Suppressor macrophage treated with lipopolysaccharide for 1 hour (primary cell): Measurements from ENCODE around the gene CASP6.
A peak's percentile ranks its signal among the peaks of the same experiment; 100 is the strongest.
"Not testable (repeated sequence)": the region's sequence is repeated elsewhere in the genome, so short reads cannot be mapped to it uniquely, and the experiment has no call there.

ENCODE experiments used
- DNase-seq, 3 donors: peaks; one replicate each; pipeline ENCODE4 v3.0.0-alpha.2; 2020 to 2022

Gene CASP6

DNA sequence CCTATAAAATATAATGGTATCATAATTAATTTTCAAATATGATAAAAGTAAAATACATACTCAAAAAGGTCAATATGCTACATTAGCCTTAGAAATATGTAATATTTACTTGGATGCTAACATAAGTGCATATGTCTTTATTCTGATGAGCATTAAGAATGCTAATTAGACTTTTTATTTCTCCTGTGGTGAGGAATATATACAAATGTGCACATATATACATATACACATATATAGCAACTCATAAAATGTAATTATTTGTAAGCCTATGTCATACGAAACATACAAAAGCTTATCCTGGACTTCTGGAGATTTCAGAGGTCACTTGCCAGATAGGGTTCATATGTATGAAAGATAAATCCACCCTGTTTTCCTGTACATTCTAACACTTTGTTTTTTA is 15.5 kb upstream of the CASP6 start:
- DNase-seq, result no peak

DNA sequence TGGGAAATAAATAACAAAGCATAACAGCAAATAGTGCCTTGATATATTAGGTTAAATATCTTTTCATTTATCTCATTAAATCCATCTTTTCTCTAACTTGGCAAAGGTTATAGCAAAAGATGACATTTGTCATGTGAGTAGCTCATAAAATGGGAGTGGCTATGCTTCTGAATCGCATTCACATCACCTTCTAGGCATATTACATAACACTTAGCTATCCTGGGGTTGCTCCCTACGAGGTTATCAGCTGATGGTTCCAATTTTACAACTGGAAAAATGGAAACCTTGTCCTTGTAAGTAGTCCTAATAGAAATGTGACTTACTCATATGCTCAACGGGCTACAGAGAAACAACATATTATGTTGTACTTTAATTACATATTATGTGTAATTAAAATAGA is 10.3 kb upstream of the CASP6 start:
- no peak for DNase-seq

DNA sequence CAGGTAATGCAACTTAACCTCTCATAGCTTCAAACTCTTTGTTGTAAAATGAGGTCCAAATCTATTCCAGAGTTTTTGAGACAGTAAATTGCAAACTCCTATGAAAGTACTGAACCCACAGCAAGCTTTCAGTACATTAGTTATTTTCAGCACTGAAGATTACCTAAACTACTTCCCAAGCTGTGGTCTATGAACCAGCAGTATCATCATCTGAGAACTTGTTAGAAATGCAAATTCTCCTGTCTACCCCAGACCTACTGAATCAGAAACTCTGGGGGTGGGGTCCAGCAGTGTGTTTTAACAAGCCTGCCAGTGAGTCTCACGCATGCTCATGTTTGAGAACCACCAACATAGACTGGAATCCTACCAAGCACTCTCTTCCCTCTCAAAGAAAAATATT is 5.7 kb upstream of the CASP6 start:
- DNase-seq, result no peak

DNA sequence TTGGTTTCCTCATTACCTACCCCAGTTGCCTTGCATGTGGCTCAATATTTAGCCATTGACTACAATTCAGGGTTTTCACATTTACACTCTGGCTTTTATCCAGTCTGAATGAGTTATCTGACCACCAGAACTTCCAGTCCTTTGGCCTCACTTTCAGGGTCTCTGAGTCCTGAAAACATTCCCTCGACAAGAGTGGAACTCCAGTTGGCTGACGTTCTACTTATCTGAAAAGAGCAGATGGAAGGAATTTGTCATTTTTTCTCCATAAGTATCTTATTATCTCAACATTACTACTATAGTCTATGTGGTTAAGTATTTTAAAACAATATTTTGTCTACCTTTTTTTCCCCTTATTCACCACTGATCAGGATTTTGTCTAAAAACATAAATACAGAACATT is 5.2 kb upstream of the CASP6 start:
- no peak for DNase-seq

DNA sequence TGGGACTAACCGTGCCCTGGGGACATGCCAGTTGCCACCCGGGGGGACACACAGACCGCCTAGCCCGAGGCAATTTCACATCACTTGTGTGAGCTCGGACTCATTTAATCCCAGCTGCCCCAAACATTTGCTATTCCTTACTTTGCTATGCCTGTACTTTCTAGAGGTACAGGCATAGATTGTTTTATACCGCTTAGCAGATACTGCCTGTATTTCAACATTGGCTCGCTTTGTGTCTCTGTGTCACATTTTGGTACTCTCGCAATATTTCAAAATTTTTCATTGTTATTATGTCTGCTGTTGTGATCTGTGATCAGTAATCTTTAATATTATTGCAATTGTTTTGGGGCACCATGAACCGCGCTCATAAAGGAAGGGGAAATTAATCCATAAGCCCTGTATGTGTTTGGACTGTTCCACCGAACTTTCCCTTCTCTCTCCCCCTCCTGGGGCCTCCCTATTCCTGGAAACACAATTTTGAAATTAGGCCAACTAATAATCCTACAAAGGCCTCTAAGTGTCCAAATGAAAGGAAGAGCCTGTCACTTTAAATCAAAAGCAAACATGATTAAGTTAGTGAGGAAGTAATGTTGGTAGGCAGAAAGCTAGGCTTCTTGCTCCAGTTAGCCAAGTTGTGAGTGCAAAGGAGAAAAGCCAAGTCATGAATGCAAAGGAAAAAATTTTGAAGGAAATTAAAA is 568 bp upstream of the CASP6 start:
- DNase-seq, result peak; percentile 20 to 56 (median 29)

DNA sequence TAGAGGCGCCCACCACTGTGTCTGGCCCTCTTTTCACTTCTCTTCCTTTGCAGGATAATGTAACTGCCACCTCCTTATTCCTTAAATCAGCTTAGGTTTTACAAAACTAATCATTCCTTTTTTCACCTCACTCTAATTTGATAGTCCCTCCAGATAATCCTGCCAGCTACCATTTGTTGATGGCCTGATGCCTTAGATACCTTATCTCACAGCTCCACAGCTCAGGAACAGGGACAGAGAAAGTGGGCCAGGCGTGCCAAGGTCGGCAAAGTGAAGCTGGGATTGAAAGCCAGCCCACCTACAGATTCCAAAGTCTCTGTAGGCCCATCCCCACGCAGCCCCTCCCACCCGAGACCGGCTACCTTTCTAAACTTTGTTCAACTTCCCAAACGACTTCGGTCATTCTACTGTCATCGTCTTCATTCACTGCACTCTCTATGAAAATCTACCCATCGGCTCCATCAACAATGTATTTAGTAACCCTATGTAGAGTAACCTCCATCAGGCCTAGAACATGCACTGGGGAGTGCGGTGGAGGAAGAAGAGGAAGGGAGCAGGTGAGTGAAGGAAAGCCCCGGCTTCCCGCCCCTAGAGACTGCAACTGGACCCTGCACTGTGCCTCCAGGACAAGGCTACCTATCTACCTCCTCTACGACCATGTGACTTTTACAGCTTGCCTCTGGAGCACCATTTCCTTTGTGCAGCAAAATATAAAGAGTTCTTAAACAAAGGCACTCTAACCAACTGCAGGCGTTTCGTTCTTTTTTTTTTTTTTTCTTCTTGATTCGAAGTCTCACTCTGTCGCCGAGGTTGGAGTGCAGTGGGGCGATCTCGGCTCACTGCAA is 1.5 kb downstream of the CASP6 start:
- DNase-seq, result no peak

DNA sequence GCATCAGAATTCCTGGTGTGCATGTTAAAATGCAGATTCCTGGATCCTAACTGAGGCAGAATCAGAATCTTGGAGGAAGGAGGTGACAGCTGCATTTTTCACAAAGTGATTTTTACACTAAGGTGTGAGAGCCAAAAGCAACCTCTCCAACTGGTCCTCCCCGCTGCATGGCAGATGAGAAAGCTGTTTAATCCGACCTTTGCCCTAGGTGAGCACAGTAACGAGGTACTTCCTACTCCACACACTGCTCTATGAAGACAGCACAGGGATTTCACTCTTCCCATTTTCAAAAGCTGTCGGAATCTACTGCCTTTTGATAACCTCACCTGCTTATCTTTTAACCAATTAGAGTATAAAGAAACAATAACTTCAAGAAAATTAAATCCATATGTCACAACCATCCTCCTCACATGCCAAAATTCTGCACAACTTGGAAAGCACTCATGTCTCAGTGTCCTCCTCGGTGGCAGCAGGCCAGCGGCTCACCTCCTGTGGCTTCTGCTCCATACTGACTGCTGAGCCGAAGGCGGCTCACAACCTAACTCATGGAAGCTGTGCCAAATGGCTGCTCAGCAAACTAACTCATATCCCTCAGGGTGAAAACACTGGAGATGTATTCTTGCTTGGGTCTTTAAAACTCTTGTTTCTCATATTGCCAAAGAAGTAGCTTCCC is 3.6 kb downstream of the CASP6 start:
- no peak for DNase-seq

DNA sequence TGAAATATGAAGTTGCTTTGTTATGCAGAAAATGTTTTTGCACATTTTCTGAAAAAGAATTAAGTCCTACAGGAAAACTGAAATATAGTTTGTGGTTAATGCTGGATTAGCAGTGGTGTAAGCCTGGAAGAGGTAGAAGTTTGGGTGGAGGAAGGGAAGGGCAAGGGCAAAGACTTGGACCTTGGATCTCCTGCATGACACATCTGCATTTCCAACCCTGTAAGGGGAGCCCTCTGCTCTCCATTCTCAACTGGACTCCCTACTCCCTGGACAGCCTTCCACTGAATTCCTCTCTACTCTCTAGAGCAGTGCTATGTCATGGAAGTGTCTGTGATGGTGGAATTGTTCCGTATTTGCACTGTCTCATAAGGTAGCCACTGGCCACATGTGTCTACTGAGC is 4.6 kb downstream of the CASP6 start:
- no peak for DNase-seq

DNA sequence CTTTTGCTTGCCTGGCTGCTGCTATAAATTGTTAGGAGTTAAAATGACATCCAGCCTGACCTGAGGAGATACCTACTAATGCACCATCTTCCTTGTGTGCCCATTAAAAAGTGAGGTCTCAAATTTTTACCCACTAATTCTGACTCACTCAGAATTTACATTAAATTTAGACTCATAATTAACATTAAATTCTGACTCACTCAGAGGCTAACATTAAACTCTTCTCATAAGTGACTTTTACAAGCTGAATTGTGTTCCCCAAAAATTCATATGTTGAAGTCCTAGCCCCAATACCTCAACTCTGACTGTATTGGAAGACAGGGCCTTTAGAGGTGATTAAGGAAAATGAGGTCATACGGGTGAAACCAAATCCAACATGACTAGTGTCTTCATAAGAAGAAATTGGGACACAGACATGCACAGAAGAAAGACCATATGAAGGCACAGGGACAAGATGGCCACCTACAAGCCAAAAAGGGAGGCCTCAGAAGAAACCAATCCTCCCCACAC is 11.8 kb downstream of the CASP6 start:
- no peak for DNase-seq

DNA sequence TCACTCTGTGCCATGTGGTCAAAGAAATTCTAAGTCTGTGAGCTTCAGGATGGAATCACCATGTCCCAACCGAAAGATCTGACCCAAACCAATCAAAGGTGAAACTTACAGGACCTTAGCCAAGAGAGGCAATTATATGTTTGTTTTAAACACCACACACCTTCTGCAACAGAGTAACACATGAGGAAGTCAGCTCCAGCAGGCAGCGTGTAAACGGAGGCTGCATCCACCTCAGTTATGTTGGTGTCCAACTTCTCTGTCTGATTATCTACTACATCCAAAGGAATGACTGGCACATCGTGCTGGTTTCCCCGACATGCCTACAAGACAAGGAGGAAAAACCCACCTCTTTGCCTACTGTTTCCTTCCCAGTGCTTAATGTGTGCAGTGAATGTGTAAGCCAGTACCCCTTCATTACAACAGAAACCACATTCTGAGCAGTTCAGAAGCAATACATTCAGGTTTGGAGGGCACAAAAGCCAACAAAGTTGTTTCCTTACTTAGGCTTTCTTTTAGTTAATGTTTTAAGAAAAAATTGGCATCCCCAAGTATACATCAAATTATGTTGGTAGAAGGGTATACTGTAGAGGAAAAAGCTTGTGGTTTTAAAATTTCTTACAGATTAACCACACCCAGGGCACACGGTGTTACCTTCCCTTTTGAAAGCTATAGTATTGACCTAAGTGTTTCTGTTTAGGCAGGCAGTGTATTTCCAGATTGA is 12.4 kb downstream of the CASP6 start:
- DNase-seq, result no peak

DNA sequence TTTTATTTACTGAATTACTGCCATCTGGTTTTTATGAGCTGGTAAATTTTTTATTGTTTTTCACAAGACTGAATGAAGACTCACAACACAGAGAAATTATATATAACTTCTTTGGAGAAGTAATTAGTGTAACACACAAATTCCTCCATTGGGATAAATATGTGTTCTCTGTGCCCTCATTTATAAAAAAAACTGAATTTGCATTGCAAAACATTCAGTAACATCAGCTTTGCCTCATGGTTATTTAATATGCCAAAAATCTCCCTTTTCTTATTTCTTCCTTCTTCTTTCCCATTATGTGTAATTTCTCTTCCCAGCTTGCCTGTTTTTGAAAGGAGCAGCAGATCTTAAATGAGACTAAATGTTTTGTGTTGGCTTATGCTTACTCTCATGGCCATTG is 18.5 kb downstream of the CASP6 start:
- no peak for DNase-seq

DNA sequence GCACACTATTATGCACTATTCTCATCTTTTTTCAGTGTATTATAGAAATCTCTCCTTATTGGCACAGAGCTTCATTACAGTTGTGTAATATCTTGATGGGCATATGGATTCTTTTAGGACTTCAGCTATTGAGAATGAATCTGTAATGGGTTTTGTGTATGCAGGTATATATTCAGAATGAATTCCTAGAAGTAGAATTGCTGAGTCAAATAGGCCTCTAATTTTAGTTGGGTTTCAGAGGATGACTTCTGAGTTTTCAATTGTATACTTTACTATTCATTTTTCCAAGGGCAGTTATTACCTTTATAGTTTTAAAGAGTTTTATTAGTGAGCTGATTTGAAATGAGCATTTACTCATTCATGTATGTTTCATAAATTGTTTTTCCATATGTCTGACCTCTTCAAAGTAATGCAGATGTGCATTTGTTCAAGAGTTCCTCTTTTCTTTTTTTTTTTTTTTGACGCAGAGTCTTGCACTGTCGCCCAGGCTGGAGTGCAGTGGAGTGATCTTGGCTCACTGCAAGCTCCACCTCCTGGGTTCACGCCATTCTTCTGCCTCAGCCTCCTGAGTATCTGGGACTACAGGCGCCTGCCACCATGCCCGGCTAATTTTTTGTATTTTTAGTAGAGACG is 19.5 kb downstream of the CASP6 start:
- DNase-seq, result no peak

DNA sequence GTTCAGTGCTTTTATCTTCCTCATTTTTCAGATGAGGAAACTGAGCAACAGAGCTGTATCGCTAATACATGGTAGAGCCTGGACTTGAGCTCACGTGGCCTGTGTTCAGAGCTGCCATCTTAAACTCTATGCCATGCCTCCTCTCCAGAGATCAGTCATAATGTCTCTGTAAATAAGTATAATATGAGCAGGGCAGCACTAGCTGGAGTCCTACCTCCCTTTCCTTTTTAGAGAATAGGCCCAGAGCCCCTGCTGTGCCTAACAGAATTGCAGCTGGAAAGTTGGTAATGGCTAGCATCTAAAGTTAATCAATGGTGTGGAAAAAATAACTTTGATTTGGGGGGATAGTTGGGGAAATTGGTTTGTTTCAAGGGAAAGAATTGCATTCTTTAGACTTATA is 20.4 kb downstream of the CASP6 start:
- DNase-seq, result no peak

DNA sequence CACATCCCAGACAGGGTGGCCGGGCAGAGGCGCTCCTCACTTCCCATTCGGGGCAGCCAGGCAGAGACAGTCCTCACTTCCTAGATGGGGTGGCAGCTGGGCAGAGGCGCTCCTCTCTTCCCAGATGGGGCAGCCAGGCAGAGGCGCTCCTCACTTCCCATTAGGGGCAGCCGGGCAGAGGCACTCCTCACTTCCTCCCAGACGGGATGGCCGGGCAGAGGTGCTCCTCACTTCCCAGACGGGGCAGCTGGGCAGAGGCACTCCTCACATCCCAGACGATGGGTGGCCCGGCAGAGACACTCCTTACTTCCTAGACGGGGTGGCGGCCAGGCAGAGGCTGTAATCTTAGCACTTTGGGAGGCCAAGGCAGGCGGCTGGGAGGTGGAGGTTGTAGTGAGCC is 24.3 kb downstream of the CASP6 start:
- DNase-seq, result not testable (repeated sequence)

DNA sequence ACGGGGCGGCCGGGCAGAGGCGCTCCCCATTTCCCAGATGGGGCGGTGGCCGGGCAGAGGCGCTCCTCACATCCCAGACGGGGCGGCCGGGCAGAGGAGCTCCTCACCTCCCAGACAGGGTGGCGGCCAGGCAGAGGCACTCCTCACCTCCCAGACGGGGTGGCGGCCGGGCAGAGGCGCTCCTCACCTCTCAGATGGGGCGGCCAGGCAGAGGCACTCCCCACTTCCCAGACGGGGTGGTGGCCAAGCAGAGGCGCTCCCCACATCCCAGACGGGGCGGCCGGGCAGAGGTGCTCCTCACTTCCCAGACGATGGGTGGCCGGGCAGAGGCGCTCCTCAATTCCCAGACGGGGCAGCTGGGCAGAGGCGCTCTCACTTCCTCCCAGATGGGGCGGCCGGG is 24.8 kb downstream of the CASP6 start:
- DNase-seq, result not testable (repeated sequence)

DNA sequence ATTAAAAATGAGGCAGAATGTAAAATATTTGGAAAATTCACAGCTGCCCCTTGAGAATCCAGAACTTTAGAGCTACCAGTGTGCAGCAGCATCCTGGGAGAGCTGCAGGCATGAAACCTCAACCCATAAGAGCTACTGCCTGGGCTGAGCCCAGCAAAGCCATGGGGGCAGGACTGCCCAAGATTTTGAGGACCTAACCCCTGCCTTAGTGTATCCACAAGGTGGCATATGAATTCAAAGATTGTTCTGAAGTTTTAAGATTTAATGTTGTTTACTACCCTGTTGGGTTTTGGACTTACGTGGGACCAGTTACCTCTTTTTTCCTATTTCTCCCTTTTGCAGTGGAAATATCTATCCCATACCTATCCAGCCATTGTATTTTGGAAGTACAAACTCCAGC is 26.4 kb downstream of the CASP6 start:
- no peak for DNase-seq

DNA sequence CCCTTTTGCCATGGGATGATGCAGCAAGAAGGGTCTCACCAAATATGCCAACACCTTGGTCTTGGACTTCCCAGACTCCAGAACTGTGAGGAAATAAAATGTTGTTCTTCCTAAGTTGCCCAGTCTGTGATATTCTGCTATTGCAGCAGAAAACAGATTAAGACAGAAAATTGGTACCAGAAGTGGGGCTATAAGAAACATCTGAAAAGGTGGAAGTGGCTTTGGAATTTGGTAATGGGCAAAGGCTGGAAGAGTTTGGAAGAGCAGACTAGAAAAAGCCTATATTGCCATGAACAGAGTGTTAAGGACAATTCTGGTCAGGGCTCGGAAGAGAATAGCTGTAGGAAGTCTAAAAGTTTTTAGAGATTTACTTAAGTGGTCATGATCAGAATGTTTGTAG is 27.4 kb downstream of the CASP6 start:
- DNase-seq, result no peak

DNA sequence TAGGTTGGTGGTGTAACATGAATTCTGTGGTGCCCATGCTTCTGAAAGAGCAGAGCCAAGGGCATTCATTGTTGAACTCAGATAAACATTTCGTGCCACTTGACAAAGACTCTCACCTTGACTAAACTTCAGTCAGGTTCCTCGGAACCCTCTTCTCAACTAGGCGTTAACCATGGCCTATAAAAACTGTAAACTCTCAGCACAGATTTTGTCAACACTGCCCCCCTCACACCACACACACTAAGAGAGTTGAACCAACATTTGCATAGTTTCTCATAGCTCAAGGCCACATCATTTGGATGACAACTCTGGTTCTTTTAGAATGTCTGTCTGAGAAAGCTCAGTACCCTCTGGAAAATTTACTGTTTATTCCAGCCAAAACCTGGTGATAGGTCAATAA is 28.1 kb downstream of the CASP6 start:
- no peak for DNase-seq

DNA sequence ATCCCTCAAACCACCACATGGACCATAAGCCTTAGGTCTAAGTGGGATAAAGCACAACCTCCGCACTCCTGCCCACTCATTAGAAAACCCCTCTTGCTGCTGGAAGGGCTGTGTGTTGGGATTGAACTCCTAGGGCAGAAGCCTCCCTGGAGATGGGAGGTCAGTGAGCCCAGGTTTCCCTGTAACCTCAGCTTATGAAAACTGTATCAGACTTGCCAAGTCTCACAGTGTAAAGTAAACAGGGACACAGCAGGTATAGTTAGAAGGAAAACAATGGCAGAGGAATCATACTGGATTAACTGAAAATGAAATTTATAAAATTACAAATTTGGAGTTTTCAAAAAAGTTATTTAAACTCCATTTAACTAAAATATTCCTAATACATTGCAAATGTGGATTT is 29.9 kb downstream of the CASP6 start:
- DNase-seq, result no peak

DNA sequence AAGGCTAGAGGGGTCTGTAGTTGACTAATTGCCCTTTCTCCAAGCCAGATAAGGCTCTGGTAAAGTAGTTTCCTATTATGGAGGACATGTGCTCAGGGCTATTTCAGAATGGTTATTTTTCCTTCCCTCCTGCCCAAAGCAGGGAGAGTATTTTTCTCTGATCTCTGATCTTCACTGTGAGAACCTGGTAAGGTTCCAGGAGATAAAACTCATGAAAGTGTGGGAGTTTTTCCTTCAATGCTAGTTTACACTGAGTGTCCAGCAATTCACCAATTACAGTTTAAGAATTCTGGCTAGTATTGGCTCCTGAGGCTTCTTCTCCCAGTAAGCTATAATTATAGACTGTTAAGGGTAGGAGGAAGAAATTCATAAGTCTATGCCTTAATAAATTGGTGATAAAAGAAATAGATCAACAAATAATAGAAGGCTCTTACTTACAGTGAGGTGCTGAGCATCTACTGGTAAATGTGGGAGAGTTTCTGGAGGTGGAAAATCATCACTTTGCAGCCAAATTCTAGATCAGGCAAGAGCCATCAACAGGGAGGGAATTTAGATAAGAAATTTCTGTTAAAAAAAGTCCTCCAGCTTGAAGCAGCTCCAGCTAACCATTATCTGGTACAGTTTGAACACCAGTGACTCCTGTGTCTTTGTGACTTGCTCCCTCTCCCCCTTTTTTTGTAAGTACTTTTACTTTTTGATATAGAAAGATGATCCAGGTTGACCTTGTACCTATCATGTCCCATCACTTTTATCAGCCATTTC is 30.9 kb downstream of the CASP6 start:
- no peak for DNase-seq

DNA sequence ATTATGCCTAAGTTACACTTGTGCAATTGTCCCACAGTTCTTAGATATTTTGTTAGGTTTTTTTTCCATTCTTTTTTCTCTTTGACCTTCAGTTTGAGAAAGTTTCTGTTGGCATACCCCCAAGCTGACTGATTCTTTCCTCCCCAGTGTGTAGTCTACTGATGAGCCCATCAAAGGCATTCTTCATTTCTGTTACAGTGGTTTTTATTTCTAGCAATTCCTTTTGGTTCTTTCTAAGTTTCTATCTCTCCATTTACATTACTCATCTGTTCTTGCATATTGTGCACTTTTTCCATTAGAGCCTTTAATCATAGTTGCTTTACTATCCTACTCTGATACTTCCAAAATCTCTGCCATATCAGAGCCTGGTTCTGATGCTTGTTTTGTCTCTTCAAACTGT is 31.9 kb downstream of the CASP6 start:
- DNase-seq, result no peak
